ENCODE results near the gene CCDC157. TPM values are rescaled to one million over a fixed set of nuclear protein-coding genes. Genes with fewer than 3 reads are reported as not detected.

CCDC157 gene
- total RNA-seq, 1 donor from 2014 or later = 3.7 TPM

DNA sequence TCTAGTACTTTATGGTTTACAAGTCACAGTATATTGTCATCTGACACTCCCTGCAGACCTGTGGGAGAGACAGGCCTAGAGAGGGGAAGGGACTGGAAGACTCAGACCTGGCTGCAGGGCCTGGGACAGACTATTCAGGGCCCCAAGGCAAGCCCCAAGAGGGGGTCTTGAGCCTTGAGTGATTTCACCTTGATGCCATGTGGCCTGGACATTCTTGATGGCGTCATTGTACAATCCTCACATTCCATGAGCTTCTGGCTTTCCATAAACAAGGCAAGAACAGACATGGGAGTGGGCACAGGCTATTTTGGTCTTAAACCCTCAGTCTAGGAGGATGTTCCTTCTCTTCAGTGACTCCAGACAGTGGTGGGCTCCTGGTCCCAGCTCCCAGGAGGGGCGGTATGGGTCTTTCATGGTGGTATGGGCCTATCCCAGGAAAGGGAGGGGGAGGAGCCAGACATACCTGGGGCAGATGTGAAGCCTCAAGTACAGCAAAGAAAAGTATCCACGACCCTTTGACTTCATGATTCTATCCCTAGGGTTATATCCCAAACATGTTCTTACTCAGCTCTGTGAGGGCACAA, 28.2 kb upstream of the CCDC157 start:
- TF ChIP-seq CTCF (IDR thresholded peaks at IDR 0.05) (no peak), EZH2phosphoT487 (IDR thresholded peaks at IDR 0.05) (no peak), EZH2 (IDR thresholded peaks at IDR 0.05) (no peak)
- H3K9me3 ChIP-seq (ENCODE audit: low read depth) = no peaks in the 10 kb centered on the region
- no peak overlapping the region for H2AFZ ChIP-seq (replicated peaks)
- no peak overlapping the region for H3K4me2 ChIP-seq
- Mint-ChIP-seq H3K27ac (no peak overlapping the region), H3K9me3 (no peaks in the 10 kb centered on the region), H3K4me3 (no peak overlapping the region), H3K36me3 (peaks cover 6% of the 10 kb centered on the region), H3K27me3 (ENCODE audit: insufficient read depth, low read depth) (no peaks in the 10 kb centered on the region), H3K4me1 (peaks cover 19% of the 10 kb centered on the region)
- H3K4me1 ChIP-seq = peaks cover 14% of the 10 kb centered on the region
- no peak overlapping the region for H3K9ac ChIP-seq
- H3K27ac ChIP-seq = no peak overlapping the region
- H3K27me3 ChIP-seq = no peaks in the 10 kb centered on the region
- peaks cover 17% of the 10 kb centered on the region for H4K20me1 ChIP-seq (ENCODE audit: low read depth)
- H3F3A ChIP-seq (ENCODE audit: low read depth) = peaks cover 11% of the 10 kb centered on the region
- H3K79me2 ChIP-seq (ENCODE audit: low read depth) = no peaks in the 10 kb centered on the region
- no peaks in the 10 kb centered on the region for H3K36me3 ChIP-seq
- no peak overlapping the region for H3K4me3 ChIP-seq
- no peak for DNase-seq (ENCODE audit: low spot score)

DNA sequence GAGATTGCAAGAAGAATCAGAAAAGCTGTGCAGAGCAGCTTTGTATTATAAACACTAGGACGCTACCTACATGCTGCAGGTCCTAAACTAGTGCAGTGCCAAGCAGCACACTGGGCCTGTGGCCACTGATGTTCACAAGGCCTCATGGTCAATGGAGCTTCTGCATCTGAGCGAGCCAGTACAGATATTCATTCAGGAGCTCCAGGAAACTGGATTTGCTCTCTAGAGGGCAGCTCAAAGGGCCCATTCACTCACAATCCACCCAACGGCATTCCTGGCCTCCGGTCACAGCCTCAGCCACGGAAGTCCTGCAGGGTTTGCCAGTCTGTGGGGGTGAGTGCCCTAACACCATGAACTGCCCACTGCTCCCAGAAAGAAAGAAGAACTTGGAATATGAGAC, 24.3 kb upstream of the CCDC157 start:
- Histone ChIP-seq H3K9ac (no peak overlapping the region), H3K79me2 (ENCODE audit: low read depth) (no peaks in the 10 kb centered on the region), H3K4me3 (no peak overlapping the region), H3F3A (ENCODE audit: low read depth) (peaks cover 5% of the 10 kb centered on the region), H3K27me3 (no peaks in the 10 kb centered on the region), H3K4me1 (no peaks in the 10 kb centered on the region), H4K20me1 (ENCODE audit: low read depth) (peaks cover 3% of the 10 kb centered on the region), H3K4me2 (no peak overlapping the region), H2AFZ (replicated peaks) (no peak overlapping the region), H3K9me3 (ENCODE audit: low read depth) (no peaks in the 10 kb centered on the region), H3K27ac (no peak overlapping the region), H3K36me3 (no peaks in the 10 kb centered on the region)
- Mint-ChIP-seq H3K36me3 (peaks cover 21% of the 10 kb centered on the region), H3K27ac (no peak overlapping the region), H3K27me3 (ENCODE audit: insufficient read depth, low read depth) (no peaks in the 10 kb centered on the region), H3K4me1 (no peaks in the 10 kb centered on the region), H3K4me3 (no peak overlapping the region), H3K9me3 (no peaks in the 10 kb centered on the region)
- no peak for DNase-seq (ENCODE audit: low spot score)
- TF ChIP-seq CTCF (IDR thresholded peaks at IDR 0.05) = no peak
- TF ChIP-seq EZH2phosphoT487 (IDR thresholded peaks at IDR 0.05) = no peak
- no peak for TF ChIP-seq EZH2 (IDR thresholded peaks at IDR 0.05)

- H3K36me3 ChIP-seq = no peaks in the 10 kb centered on the region
- no peaks in the 10 kb centered on the region for H3K9me3 ChIP-seq (ENCODE audit: low read depth)
- Mint-ChIP-seq H3K4me3 (no peak overlapping the region), H3K4me1 (no peaks in the 10 kb centered on the region), H3K27me3 (ENCODE audit: insufficient read depth, low read depth) (no peaks in the 10 kb centered on the region), H3K9me3 (no peaks in the 10 kb centered on the region), H3K27ac (no peak overlapping the region), H3K36me3 (peaks cover 26% of the 10 kb centered on the region)
- H3F3A ChIP-seq (ENCODE audit: low read depth) = peaks cover 4% of the 10 kb centered on the region
- H4K20me1 ChIP-seq (ENCODE audit: low read depth) = peaks cover 3% of the 10 kb centered on the region
- DNase-seq (ENCODE audit: low spot score) = no peak
- no peak overlapping the region for H3K4me2 ChIP-seq
- no peaks in the 10 kb centered on the region for H3K27me3 ChIP-seq
- no peak overlapping the region for H3K9ac ChIP-seq
- no peak overlapping the region for H3K27ac ChIP-seq
- no peak for TF ChIP-seq EZH2 (IDR thresholded peaks at IDR 0.05)
- no peak for TF ChIP-seq CTCF (IDR thresholded peaks at IDR 0.05)
- TF ChIP-seq EZH2phosphoT487 (IDR thresholded peaks at IDR 0.05) = no peak
- H3K4me1 ChIP-seq = no peaks in the 10 kb centered on the region
- H2AFZ ChIP-seq (replicated peaks) = no peak overlapping the region
- no peak overlapping the region for H3K4me3 ChIP-seq
- no peaks in the 10 kb centered on the region for H3K79me2 ChIP-seq (ENCODE audit: low read depth)
Measured at GRCh38 chr22:30332994-30333706, 23.7 kb upstream of the CCDC157 start.

All from neural progenitor cell (in vitro differentiated cells).